SK-N-MC (cell line): ENCODE results near the gene SCIN.

Source experiments
- DNase-seq: peaks from one replicate; pipeline ENCODE4 v3.0.0-alpha.2; 2011; ENCODE audit warnings: low read depth, low spot score
- H3K27ac ChIP-seq: fragments of 200-600 bp; sonication (generic); 2 replicates; pipeline ENCODE4 v1.5.1; 2016; ENCODE audit warnings: mixed run types
- H3K36me3 ChIP-seq: fragments of 200-600 bp; sonication (generic); 2 replicates; pipeline ENCODE4 v1.6.1; 2017; ENCODE audit warnings: antibody characterized with exemption, low read length, mixed read lengths; ENCODE audit not compliant: insufficient read depth
- H3K4me3 ChIP-seq: fragments of 200-600 bp; sonication (generic); 2 replicates; pipeline ENCODE4 v1.5.1; 2016
- H3K9ac ChIP-seq: fragments of 200-600 bp; sonication (generic); 2 replicates; pipeline ENCODE4 v1.8.0; 2017; ENCODE audit warnings: mixed run types, mixed read lengths; ENCODE audit not compliant: insufficient read length
- H3K9me3 ChIP-seq: fragments of 200-600 bp; sonication (generic); 2 replicates; pipeline ENCODE4 v1.6.1; 2017; ENCODE audit warnings: low read depth, mild to moderate bottlenecking, antibody characterized with exemption, low read length, moderate library complexity, mixed read lengths
- EZH2 ChIP-seq: fragments of 200-600 bp; sonication (generic); IDR thresholded peaks from one replicate; pipeline ENCODE4 v1.6.1; 2017; ENCODE audit warnings: antibody characterized with exemption
- FOXP2 ChIP-seq: optimal IDR thresholded peaks from 2 replicates; pipeline ENCODE3; 2011; ENCODE audit warnings: mild to moderate bottlenecking, moderate library complexity; ENCODE audit not compliant: insufficient read depth; ENCODE audit errors: extremely low read length, control extremely low read depth
- POLR2AphosphoS5 ChIP-seq: IDR thresholded peaks from 2 replicates; pipeline ENCODE4 v1.6.1; 2012; ENCODE audit warnings: mild to moderate bottlenecking, low read depth, low read length, borderline replicate concordance

Gene SCIN

DNA sequence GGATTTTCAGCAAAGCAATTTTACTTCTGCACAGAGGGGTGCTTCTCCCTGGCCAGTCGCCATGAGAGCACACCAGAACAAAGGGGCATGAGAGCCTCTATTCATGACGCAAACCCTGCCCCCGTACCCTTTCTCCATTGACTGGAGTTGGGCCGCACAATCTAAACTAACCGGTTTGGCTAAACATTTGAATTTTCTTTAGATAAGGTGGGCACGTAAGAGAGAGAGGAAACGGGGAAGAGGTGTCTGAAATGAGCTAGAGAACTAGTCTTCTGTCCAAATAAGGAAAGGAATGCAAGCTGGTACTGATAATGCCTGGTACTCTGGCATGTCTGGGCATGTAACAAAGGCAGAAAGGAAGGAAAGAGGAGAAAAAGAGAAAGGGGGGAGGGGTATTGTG lies 13.2 kb upstream of the SCIN start:
- H3K9ac ChIP-seq: no peak overlapping the region
- H3K27ac ChIP-seq: no peak overlapping the region
- H3K9me3 ChIP-seq: no peaks in the 10 kb centered on the region
- no peak overlapping the region for H3K4me3 ChIP-seq
- TF ChIP-seq POLR2AphosphoS5: no peak
- no peaks in the 10 kb centered on the region for H3K36me3 ChIP-seq
- DNase-seq: no peak

DNA sequence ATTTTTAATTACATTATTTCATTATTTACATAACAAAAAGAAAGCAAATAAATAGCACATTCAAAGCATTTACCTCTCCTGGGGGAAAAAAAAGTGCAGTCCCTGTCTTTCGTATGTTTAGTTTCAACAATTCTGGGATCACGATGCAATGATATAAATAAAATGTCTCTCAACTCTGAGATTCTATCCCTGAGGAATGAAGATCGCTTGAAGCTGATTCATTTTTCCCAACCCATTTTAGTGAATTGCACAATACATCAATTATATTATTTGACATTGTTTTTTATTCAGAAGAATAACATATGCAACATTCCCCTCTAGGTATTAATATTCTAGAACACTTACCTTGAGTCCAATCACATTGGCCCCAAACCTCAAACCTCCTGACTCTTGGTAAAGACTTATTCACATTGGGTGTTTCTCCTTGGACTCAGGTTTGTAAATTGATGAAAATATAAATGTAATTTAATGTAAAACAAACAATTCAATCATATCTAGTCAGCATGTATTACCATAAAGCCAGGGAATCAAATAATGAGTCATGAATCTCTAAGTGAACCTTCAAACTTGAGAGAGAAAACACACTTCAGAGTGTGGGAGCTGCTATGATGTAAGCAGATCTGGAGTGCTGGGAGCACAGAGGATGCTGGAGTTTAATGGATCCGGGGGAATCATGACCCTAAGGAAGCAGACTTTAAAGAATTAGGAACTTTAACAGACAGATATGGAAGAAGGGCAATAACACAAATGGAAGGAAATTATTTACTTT lies 5.3 kb upstream of the SCIN start:
- Histone ChIP-seq H3K9ac (no peak overlapping the region), H3K4me3 (no peak overlapping the region), H3K36me3 (no peaks in the 10 kb centered on the region), H3K9me3 (no peaks in the 10 kb centered on the region), H3K27ac (no peak overlapping the region)
- no peak for TF ChIP-seq FOXP2
- no peak for TF ChIP-seq EZH2
- no peak for TF ChIP-seq POLR2AphosphoS5
- DNase-seq: no peak

DNA sequence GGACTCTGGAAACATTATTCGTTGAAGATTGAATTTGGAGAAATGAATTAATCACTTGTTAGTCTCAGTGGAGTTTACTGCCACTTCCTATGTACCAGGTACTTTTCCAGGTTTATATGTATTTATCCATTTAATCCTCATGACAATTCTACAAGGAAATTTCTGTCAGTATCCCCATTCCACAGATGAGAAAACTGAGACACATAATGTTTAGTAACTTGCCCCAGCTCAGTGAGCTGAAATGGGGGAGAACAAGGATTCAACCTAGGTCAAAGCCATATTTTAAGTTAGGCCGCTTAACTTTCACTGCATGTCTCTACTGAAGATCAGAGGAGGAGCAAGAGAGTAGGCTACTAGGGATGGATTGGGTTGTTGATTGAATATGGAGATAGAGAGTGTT lies 4.6 kb upstream of the SCIN start:
- DNase-seq: no peak
- H3K27ac ChIP-seq: no peak overlapping the region

DNA sequence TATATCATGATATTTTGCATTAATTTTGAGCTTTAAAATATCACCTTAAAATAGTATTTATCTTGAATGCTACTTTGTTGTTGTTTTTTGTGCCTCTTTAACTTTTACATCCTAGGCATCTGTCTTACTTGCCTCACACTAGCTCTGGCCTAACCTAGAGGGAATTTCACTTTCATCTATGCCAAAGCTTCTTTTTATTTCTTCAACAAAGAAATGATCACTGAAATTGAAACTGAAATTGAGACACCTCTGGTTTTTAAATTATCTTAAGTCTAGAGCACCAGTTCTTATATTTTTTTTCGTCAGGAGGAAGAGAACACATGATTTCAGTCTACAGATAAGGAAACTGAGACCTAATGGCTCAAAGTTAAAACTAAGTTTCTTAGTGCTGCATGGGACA lies 3.5 kb upstream of the SCIN start:
- Histone ChIP-seq H3K4me3 (no peak overlapping the region), H3K9me3 (no peaks in the 10 kb centered on the region), H3K9ac (no peak overlapping the region), H3K36me3 (no peaks in the 10 kb centered on the region), H3K27ac (no peak overlapping the region)
- no peak for TF ChIP-seq POLR2AphosphoS5
- no peak for TF ChIP-seq FOXP2
- no peak for TF ChIP-seq EZH2
- no peak for DNase-seq

More for the DNA sequence above, 4.6 kb upstream of the SCIN start:
- TF ChIP-seq EZH2 (no peak), POLR2AphosphoS5 (no peak), FOXP2 (no peak)
- no peaks in the 10 kb centered on the region for H3K9me3 ChIP-seq
- H3K9ac ChIP-seq: no peak overlapping the region
- no peak overlapping the region for H3K4me3 ChIP-seq
- no peaks in the 10 kb centered on the region for H3K36me3 ChIP-seq

DNA sequence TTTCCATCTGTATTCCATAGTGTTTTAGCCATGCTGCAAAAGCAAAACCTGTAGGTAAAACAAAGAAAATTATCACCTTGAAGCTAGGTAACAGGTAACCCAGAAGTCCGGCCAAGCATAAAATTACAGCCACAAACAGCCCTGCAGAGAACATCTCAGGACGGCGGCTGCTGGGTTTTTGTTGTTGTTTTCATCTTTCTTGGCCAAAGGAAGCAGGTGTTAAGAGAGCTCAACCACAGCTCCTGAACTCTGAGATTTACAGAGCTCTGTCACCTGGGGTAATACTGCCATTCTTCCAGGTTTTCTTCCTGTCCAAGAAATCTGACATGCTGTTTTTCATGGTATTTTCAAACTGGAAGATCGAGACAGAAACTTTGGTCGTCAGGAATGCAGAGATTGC lies 847 bp upstream of the SCIN start:
- H3K4me3 ChIP-seq: no peak overlapping the region
- DNase-seq: no peak
- no peaks in the 10 kb centered on the region for H3K36me3 ChIP-seq
- no peak overlapping the region for H3K9ac ChIP-seq
- H3K9me3 ChIP-seq: no peaks in the 10 kb centered on the region
- H3K27ac ChIP-seq: no peak overlapping the region
- no peak for TF ChIP-seq POLR2AphosphoS5

DNA sequence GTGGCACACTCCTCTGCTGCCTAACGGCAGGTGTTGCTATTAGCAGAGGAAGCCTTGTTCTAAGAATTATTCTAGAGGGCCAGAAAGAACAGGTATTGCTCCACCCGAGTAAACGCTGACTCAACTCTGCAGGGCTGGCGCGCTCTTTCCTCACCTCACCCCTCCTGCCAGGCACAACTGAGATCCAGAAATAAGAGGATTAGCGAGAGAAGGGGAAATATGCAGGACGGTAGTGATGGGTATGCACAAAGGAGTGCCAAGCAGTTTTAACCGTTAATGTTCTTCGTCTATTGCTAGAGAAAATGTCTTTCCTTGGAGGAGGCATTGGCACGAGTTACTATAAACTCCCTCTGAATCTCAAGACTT lies 369 bp upstream of the SCIN start:
- TF ChIP-seq POLR2AphosphoS5 (no peak), EZH2 (no peak), FOXP2 (no peak)
- no peak for DNase-seq
- Histone ChIP-seq H3K9me3 (no peaks in the 10 kb centered on the region), H3K36me3 (no peaks in the 10 kb centered on the region), H3K4me3 (no peak overlapping the region), H3K27ac (no peak overlapping the region), H3K9ac (no peak overlapping the region)

DNA sequence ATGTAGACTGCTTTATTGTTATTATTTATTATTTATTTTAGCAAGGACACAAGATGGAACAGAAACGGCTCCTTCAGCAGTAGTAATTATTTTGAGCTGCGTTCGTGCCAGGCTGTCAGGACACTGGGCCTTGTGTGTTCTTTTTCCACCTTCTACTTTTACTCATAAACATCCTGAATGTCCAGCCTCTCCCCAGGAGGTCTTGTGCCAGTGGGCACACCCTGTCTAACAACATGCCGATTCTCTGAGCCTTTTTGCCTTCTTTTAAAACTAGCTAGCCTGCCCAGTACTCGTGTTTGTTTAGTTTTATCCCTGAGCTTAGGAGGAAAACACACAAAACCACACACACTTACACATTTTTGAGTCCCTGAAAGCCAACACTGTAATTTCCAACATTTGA lies 1.2 kb downstream of the SCIN start:
- DNase-seq: no peak
- Histone ChIP-seq H3K9me3 (no peaks in the 10 kb centered on the region), H3K27ac (no peak overlapping the region), H3K9ac (no peak overlapping the region), H3K4me3 (no peak overlapping the region), H3K36me3 (no peaks in the 10 kb centered on the region)
- no peak for TF ChIP-seq POLR2AphosphoS5
- no peak for TF ChIP-seq EZH2
- TF ChIP-seq FOXP2: no peak

DNA sequence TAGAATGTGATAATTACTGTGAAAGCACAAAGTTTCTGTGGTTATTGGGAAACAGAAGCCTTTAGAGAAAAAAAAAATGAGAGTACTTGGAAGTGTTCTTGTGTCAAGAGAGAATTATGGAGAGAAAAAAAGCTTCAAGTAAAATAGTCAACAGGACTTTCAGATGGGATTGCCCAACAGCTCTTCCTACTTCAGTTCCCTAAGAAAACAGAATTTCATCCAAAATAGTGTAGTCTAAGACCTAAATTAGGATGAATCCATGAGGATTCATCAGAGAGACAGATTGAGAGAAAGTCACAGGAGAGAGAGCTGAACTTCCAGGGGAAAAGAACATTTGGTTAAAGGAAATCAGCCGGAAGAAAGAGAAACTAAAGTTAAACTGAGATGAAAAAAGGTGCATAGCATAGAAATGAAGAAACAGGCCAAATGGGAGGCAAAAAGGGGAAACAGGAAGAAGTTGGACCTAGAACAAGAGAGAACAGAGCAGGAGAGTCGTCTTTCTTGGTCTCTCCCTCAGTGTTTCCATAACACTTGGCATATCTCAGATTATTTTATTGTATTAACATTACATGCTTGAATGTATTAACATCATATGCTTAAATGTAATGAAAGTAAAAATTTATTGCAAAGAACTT lies 2.5 kb downstream of the SCIN start:
- no peak for TF ChIP-seq EZH2
- TF ChIP-seq FOXP2: no peak
- no peak for TF ChIP-seq POLR2AphosphoS5

DNA sequence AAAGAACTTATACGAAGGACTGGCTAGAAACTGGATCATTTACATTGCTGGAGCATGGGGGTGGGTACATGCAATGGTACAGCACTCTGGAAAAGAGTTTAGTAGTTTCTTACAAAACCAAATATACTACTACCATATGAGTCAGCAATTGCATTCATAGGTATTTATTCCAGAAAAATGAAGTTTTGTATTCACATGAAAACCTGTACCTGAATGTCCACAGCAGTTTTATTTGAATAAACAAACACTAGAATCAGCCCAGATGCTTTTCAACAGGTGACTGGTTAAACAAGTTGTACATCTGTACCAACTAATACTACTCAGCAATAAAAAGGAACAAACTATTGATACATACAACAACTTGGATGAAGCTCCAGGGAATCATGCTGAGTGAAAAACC lies 3.4 kb downstream of the SCIN start:
- H3K4me3 ChIP-seq: no peak overlapping the region
- DNase-seq: no peak

More for the DNA sequence above, 2.5 kb downstream of the SCIN start:
- no peak overlapping the region for H3K4me3 ChIP-seq
- H3K9ac ChIP-seq: no peak overlapping the region
- H3K36me3 ChIP-seq: no peaks in the 10 kb centered on the region
- no peak for DNase-seq
- H3K27ac ChIP-seq: no peak overlapping the region
- no peaks in the 10 kb centered on the region for H3K9me3 ChIP-seq

More for the DNA sequence above, 3.4 kb downstream of the SCIN start:
- no peak overlapping the region for H3K27ac ChIP-seq
- TF ChIP-seq POLR2AphosphoS5 (no peak), EZH2 (no peak), FOXP2 (no peak)
- H3K9me3 ChIP-seq: no peaks in the 10 kb centered on the region
- H3K36me3 ChIP-seq: no peaks in the 10 kb centered on the region
- no peak overlapping the region for H3K9ac ChIP-seq
